K562 (cell line): Measurements from ENCODE around the gene FGFRL1. TPM values are rescaled to one million over a fixed set of nuclear protein-coding genes. Genes with fewer than 3 reads are reported as not detected.

ENCODE experiments used
- CXXC5 ChIP-seq: fragments of 250-450 bp; sonication (Bioruptor Pico); IDR thresholded peaks from 2 replicates; pipeline ENCODE4 v1.8.0; 2022; ENCODE audit warnings: inconsistent platforms, mild to moderate bottlenecking, moderate library complexity
- HNRNPLL ChIP-seq: fragments of 200-400 bp; formaldehyde crosslinking; IDR thresholded peaks from 2 replicates; pipeline ENCODE4 v1.6.1; 2017; ENCODE audit warnings: low read length, low read depth, mild to moderate bottlenecking; ENCODE audit not compliant: poor library complexity, severe bottlenecking
- NRF1 ChIP-seq, 2 experiments: fragments of 450-650 bp; IDR thresholded peaks in 1 of 2; conservative IDR thresholded peaks in 1 of 2; 2 replicates each; pipeline ENCODE4 v1.6.1; 2014; ENCODE audit warnings: mild to moderate bottlenecking in 2 of 2
- PHF8 ChIP-seq: fragments of 200-600 bp; sonication (generic); IDR thresholded peaks from 2 replicates; pipeline ENCODE4 v1.6.1; 2012; ENCODE audit warnings: mixed run types, mild to moderate bottlenecking, inconsistent platforms, low read length, moderate library complexity, borderline replicate concordance
- PML ChIP-seq: IDR thresholded peaks from 2 replicates; pipeline ENCODE4 v1.6.1; 2012; ENCODE audit warnings: low read length, inconsistent platforms
- RAD51 ChIP-seq: fragments of 450-650 bp; IDR thresholded peaks from 2 replicates; pipeline ENCODE4 v1.7.1; 2016; ENCODE audit warnings: low read depth, mild to moderate bottlenecking, borderline replicate concordance
- ZNF699 ChIP-seq: fragments of 250-450 bp; sonication (Bioruptor Pico); IDR thresholded peaks from 2 replicates; pipeline ENCODE4 v1.8.0; 2021; ENCODE audit warnings: mild to moderate bottlenecking, moderate library complexity; ENCODE audit not compliant: insufficient replicate concordance
- polyA plus RNA-seq, 8 experiments: library from polyadenylated mRNA; depleted of rRNA in 4 of 8; stranded (reverse) in 5 of 8; unstranded in 3 of 8; fragments of >200 nt; fragmentation: Nextera tagmentation in 2 of 8; fragmentation: Illumina TruSeq in 1 of 8; extraction: Ambion mirVana in 2 of 8; extraction: Trizol in 1 of 8; gene quantifications; 2 replicates each; pipeline versions ENCODE4 v1.2.1 to v1.2.3, GENCODE V29; 2011 to 2014; ENCODE audit warnings: inconsistent platforms in 1 of 8, missing spikeins in 1 of 8
- total RNA-seq, 7 experiments: library from RNA; depleted of rRNA in 6 of 7; stranded (reverse); fragments of >200 nt in 6 of 7; fragmentation: Illumina TruSeq in 2 of 7; extraction: Trizol in 2 of 7; gene quantifications; 2 replicates each; pipeline versions ENCODE4 v1.2.1 to v1.2.3, GENCODE V29; 2011 to 2021; ENCODE audit warnings: low replicate concordance in 1 of 7
- TF ChIP-seq, protein P1 (sequence below): fragments of 450-650 bp; IDR thresholded peaks from 2 replicates; pipeline ENCODE4 v1.6.1; 2016; ENCODE audit warnings: mild to moderate bottlenecking, moderate library complexity
- TF ChIP-seq, protein P2 (sequence below): sonication (generic); formaldehyde crosslinking; IDR thresholded peaks from 2 replicates; pipeline ENCODE4 v1.5.0; 2020; ENCODE audit warnings: missing genetic modification reagents
- TF ChIP-seq, protein P3 (sequence below): sonication (generic); formaldehyde crosslinking; IDR thresholded peaks from 2 replicates; pipeline ENCODE4 v1.9.0; 2022; ENCODE audit warnings: mild to moderate bottlenecking, missing genetic modification reagents
- TF ChIP-seq, protein P4 (sequence below), 2 experiments: fragments of 450-650 bp; conservative IDR thresholded peaks; 2 replicates each; pipeline ENCODE4 v1.6.1; 2017; ENCODE audit warnings: mild to moderate bottlenecking in 2 of 2, moderate library complexity in 2 of 2

The FGFRL1 gene
- total and polyA plus RNA-seq, 9 of the 15 experiments (the other 6 are each of a cell fraction or from before 2014, with no cell fraction given): 0.34 to 49.9 (median 14.6) TPM

DNA sequence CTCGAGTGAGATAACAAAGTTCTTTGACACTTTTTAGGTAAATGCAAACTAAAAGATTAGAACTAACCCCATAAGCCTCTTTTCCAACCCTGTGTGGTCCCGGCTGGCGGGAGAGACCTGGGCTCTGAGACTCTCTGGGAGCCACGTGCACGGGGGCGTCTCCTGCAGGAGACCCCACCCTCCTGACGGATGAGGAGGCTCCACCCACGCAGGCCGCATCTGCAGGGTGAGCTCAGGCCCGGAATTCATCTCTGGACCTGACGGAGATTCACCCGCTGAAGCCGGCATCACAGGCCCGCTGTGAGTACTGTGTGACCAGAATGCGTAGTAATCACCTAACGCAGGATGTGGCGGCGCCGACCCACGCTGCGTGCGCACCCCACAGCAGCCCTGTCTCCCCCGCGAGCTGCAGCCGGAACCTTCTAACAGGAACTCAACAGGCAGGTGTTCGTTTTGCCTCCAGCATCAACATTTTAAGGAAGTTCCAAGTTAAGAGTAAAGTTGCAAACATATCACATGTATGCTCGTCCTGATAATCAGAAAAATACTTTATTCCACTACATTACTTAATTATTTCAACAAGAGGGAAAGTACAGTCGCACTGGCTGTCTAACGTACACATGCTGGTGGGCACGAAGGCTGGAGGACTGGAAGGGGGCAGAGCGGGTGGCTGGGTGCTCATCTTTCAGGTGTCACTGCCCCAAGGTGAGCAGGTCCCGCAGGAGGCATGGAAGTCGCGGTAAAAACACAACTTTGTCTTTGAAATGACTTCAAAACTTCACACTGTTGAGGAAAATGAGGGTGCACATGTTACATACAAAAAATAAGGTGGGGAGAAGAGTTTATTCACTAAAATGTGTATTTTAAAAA lies 44.5 kb downstream of the FGFRL1 start (continued):
- TF ChIP-seq, protein P1, sequence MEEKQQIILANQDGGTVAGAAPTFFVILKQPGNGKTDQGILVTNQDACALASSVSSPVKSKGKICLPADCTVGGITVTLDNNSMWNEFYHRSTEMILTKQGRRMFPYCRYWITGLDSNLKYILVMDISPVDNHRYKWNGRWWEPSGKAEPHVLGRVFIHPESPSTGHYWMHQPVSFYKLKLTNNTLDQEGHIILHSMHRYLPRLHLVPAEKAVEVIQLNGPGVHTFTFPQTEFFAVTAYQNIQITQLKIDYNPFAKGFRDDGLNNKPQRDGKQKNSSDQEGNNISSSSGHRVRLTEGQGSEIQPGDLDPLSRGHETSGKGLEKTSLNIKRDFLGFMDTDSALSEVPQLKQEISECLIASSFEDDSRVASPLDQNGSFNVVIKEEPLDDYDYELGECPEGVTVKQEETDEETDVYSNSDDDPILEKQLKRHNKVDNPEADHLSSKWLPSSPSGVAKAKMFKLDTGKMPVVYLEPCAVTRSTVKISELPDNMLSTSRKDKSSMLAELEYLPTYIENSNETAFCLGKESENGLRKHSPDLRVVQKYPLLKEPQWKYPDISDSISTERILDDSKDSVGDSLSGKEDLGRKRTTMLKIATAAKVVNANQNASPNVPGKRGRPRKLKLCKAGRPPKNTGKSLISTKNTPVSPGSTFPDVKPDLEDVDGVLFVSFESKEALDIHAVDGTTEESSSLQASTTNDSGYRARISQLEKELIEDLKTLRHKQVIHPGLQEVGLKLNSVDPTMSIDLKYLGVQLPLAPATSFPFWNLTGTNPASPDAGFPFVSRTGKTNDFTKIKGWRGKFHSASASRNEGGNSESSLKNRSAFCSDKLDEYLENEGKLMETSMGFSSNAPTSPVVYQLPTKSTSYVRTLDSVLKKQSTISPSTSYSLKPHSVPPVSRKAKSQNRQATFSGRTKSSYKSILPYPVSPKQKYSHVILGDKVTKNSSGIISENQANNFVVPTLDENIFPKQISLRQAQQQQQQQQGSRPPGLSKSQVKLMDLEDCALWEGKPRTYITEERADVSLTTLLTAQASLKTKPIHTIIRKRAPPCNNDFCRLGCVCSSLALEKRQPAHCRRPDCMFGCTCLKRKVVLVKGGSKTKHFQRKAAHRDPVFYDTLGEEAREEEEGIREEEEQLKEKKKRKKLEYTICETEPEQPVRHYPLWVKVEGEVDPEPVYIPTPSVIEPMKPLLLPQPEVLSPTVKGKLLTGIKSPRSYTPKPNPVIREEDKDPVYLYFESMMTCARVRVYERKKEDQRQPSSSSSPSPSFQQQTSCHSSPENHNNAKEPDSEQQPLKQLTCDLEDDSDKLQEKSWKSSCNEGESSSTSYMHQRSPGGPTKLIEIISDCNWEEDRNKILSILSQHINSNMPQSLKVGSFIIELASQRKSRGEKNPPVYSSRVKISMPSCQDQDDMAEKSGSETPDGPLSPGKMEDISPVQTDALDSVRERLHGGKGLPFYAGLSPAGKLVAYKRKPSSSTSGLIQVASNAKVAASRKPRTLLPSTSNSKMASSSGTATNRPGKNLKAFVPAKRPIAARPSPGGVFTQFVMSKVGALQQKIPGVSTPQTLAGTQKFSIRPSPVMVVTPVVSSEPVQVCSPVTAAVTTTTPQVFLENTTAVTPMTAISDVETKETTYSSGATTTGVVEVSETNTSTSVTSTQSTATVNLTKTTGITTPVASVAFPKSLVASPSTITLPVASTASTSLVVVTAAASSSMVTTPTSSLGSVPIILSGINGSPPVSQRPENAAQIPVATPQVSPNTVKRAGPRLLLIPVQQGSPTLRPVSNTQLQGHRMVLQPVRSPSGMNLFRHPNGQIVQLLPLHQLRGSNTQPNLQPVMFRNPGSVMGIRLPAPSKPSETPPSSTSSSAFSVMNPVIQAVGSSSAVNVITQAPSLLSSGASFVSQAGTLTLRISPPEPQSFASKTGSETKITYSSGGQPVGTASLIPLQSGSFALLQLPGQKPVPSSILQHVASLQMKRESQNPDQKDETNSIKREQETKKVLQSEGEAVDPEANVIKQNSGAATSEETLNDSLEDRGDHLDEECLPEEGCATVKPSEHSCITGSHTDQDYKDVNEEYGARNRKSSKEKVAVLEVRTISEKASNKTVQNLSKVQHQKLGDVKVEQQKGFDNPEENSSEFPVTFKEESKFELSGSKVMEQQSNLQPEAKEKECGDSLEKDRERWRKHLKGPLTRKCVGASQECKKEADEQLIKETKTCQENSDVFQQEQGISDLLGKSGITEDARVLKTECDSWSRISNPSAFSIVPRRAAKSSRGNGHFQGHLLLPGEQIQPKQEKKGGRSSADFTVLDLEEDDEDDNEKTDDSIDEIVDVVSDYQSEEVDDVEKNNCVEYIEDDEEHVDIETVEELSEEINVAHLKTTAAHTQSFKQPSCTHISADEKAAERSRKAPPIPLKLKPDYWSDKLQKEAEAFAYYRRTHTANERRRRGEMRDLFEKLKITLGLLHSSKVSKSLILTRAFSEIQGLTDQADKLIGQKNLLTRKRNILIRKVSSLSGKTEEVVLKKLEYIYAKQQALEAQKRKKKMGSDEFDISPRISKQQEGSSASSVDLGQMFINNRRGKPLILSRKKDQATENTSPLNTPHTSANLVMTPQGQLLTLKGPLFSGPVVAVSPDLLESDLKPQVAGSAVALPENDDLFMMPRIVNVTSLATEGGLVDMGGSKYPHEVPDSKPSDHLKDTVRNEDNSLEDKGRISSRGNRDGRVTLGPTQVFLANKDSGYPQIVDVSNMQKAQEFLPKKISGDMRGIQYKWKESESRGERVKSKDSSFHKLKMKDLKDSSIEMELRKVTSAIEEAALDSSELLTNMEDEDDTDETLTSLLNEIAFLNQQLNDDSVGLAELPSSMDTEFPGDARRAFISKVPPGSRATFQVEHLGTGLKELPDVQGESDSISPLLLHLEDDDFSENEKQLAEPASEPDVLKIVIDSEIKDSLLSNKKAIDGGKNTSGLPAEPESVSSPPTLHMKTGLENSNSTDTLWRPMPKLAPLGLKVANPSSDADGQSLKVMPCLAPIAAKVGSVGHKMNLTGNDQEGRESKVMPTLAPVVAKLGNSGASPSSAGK: peak; percentile 69
- TF ChIP-seq PML: no peak
- TF ChIP-seq, protein P2, sequence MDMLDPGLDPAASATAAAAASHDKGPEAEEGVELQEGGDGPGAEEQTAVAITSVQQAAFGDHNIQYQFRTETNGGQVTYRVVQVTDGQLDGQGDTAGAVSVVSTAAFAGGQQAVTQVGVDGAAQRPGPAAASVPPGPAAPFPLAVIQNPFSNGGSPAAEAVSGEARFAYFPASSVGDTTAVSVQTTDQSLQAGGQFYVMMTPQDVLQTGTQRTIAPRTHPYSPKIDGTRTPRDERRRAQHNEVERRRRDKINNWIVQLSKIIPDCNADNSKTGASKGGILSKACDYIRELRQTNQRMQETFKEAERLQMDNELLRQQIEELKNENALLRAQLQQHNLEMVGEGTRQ (CRISPR knock-in tag): peak; percentile 54
- peak; percentile 18; the same call in 1 of the 2 replicates for TF ChIP-seq RAD51
- TF ChIP-seq NRF1 (conservative IDR thresholded peaks at IDR 0.05 in 1 of 2, IDR thresholded peaks at IDR 0.05 in 1 of 2): peak; percentile 80 to 84
- TF ChIP-seq, protein P3, sequence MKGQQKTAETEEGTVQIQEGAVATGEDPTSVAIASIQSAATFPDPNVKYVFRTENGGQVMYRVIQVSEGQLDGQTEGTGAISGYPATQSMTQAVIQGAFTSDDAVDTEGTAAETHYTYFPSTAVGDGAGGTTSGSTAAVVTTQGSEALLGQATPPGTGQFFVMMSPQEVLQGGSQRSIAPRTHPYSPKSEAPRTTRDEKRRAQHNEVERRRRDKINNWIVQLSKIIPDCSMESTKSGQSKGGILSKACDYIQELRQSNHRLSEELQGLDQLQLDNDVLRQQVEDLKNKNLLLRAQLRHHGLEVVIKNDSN (CRISPR knock-in tag): peak; percentile 58
- no peak for TF ChIP-seq ZNF699 (CRISPR knock-in tag)
- peak; percentile 76 for TF ChIP-seq HNRNPLL
- peak; percentile 20 for TF ChIP-seq CXXC5 (CRISPR knock-in tag)
- TF ChIP-seq, protein P4, sequence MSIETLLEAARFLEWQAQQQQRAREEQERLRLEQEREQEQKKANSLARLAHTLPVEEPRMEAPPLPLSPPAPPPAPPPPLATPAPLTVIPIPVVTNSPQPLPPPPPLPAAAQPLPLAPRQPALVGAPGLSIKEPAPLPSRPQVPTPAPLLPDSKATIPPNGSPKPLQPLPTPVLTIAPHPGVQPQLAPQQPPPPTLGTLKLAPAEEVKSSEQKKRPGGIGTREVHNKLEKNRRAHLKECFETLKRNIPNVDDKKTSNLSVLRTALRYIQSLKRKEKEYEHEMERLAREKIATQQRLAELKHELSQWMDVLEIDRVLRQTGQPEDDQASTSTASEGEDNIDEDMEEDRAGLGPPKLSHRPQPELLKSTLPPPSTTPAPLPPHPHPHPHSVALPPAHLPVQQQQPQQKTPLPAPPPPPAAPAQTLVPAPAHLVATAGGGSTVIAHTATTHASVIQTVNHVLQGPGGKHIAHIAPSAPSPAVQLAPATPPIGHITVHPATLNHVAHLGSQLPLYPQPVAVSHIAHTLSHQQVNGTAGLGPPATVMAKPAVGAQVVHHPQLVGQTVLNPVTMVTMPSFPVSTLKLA (conservative IDR thresholded peaks at IDR 0.05): peak; percentile 77 to 84
- TF ChIP-seq PHF8: peak; percentile 17; the same call in 1 of the 2 replicates
